ENCODE data around the gene PAPSS1.

GRCh38 chr4:107643021-107643420, 77.0 kb downstream of the PAPSS1 start:
- TF ChIP-seq POLR2A (IDR thresholded peaks at IDR 0.05; ENCODE audit: low read depth, low read length) (no peak), POLR2AphosphoS5 (IDR thresholded peaks at IDR 0.05; ENCODE audit: low read depth, low read length) (no peak), PAX5 (IDR thresholded peaks at IDR 0.05; ENCODE audit: insufficient read depth, low read length, severe bottlenecking) (no peak), TAF1 (IDR thresholded peaks at IDR 0.05; ENCODE audit: low read depth, low read length) (no peak), POU2F2 (IDR thresholded peaks at IDR 0.05; ENCODE audit: low read depth, low read length) (no peak)
